ENCODE measurements around the gene KPNA2. TPM values are rescaled to one million over a fixed set of nuclear protein-coding genes. Genes with fewer than 3 reads are reported as not detected.
A peak's percentile ranks its signal among the peaks of the same experiment; 100 is the strongest.

Gene KPNA2
- total and polyA plus RNA-seq, 2 of the 13 experiments (the other 11 are each of a cell fraction or from before 2014, with no cell fraction given), result 111 to 305 TPM

- peak; percentile 36; the same call in 1 of the 2 replicates for TF ChIP-seq ZNF503 (CRISPR knock-in tag; IDR thresholded peaks at IDR 0.05)
- no peak for TF ChIP-seq MLLT10 (CRISPR knock-in tag; IDR thresholded peaks at IDR 0.05)
- TF ChIP-seq GRHL1 (CRISPR knock-in tag; conservative IDR thresholded peaks at IDR 0.05), result no peak
- TF ChIP-seq ZNF761 (CRISPR knock-in tag; conservative IDR thresholded peaks at IDR 0.05), result peak; percentile 80; the same call in 1 of the 2 replicates
- no peak for TF ChIP-seq FUBP1 (CRISPR knock-in tag; IDR thresholded peaks at IDR 0.05; ENCODE audit: borderline replicate concordance)
- no peak for TF ChIP-seq ZC3H4 (CRISPR knock-in tag; IDR thresholded peaks at IDR 0.05; ENCODE audit: borderline replicate concordance)
- TF ChIP-seq, protein P1, sequence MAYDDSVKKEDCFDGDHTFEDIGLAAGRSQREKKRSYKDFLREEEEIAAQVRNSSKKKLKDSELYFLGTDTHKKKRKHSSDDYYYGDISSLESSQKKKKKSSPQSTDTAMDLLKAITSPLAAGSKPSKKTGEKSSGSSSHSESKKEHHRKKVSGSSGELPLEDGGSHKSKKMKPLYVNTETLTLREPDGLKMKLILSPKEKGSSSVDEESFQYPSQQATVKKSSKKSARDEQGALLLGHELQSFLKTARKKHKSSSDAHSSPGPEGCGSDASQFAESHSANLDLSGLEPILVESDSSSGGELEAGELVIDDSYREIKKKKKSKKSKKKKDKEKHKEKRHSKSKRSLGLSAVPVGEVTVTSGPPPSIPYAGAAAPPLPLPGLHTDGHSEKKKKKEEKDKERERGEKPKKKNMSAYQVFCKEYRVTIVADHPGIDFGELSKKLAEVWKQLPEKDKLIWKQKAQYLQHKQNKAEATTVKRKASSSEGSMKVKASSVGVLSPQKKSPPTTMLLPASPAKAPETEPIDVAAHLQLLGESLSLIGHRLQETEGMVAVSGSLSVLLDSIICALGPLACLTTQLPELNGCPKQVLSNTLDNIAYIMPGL (CRISPR knock-in tag; IDR thresholded peaks at IDR 0.05; ENCODE audit: borderline replicate concordance in 1 of 2, low read depth in 1 of 2), result peak; percentile 47 to 79; a peak in 2 of 4 replicates
- TF ChIP-seq JUN (CRISPR knock-in tag; IDR thresholded peaks at IDR 0.05), result 0 out of 2 replicates have a peak, but pooled peaks have one; percentile 68
- peak; percentile 77 for TF ChIP-seq KDM6A (CRISPR knock-in tag; IDR thresholded peaks at IDR 0.05; ENCODE audit: low read depth)
- peak; percentile 58 for TF ChIP-seq GATAD1 (CRISPR knock-in tag; IDR thresholded peaks at IDR 0.05)
- peak in 1 of 2 experiments; percentile 72; a peak in 2 of 4 replicates for TF ChIP-seq ATF4 (CRISPR knock-in tag; IDR thresholded peaks at IDR 0.05)
- peak; percentile 83; the same call in 1 of the 2 replicates for TF ChIP-seq KAT8 (CRISPR knock-in tag; IDR thresholded peaks at IDR 0.05)
- TF ChIP-seq HOXA3 (CRISPR knock-in tag; IDR thresholded peaks at IDR 0.05), result peak; percentile 88
- TF ChIP-seq, protein P2, sequence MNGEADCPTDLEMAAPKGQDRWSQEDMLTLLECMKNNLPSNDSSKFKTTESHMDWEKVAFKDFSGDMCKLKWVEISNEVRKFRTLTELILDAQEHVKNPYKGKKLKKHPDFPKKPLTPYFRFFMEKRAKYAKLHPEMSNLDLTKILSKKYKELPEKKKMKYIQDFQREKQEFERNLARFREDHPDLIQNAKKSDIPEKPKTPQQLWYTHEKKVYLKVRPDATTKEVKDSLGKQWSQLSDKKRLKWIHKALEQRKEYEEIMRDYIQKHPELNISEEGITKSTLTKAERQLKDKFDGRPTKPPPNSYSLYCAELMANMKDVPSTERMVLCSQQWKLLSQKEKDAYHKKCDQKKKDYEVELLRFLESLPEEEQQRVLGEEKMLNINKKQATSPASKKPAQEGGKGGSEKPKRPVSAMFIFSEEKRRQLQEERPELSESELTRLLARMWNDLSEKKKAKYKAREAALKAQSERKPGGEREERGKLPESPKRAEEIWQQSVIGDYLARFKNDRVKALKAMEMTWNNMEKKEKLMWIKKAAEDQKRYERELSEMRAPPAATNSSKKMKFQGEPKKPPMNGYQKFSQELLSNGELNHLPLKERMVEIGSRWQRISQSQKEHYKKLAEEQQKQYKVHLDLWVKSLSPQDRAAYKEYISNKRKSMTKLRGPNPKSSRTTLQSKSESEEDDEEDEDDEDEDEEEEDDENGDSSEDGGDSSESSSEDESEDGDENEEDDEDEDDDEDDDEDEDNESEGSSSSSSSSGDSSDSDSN (CRISPR knock-in tag; IDR thresholded peaks at IDR 0.05), result peak; percentile 45; the same call in 1 of the 2 replicates
- TF ChIP-seq ZNF7 (CRISPR knock-in tag; IDR thresholded peaks at IDR 0.05), result no peak
- no peak; the same call in 1 of the 2 replicates for TF ChIP-seq SIN3A (IDR thresholded peaks at IDR 0.05; ENCODE audit: borderline replicate concordance, low read depth, low read length)
- TF ChIP-seq KDM3A (CRISPR knock-in tag; IDR thresholded peaks at IDR 0.05; ENCODE audit: low read depth), result peak; percentile 70; the same call in 1 of the 2 replicates
- peak; percentile 84 for TF ChIP-seq FOXK2 (IDR thresholded peaks at IDR 0.05)
Measured at GRCh38 chr17:68029512-68030215, 5.9 kb upstream of the KPNA2 start (continued).

Data from HepG2 (cell line).